SK-N-MC (cell line): ENCODE measurements around the gene SLN.

Experiments used
- EZH2 ChIP-seq: fragments of 200-600 bp; sonication (generic); IDR thresholded peaks from one replicate; pipeline ENCODE4 v1.6.1; 2017; ENCODE audit warnings: antibody characterized with exemption
- FOXP2 ChIP-seq: optimal IDR thresholded peaks from 2 replicates; pipeline ENCODE3; 2011; ENCODE audit warnings: mild to moderate bottlenecking, moderate library complexity; ENCODE audit not compliant: insufficient read depth; ENCODE audit errors: extremely low read length, control extremely low read depth
- POLR2AphosphoS5 ChIP-seq: IDR thresholded peaks from 2 replicates; pipeline ENCODE4 v1.6.1; 2012; ENCODE audit warnings: mild to moderate bottlenecking, low read depth, low read length, borderline replicate concordance

DNA sequence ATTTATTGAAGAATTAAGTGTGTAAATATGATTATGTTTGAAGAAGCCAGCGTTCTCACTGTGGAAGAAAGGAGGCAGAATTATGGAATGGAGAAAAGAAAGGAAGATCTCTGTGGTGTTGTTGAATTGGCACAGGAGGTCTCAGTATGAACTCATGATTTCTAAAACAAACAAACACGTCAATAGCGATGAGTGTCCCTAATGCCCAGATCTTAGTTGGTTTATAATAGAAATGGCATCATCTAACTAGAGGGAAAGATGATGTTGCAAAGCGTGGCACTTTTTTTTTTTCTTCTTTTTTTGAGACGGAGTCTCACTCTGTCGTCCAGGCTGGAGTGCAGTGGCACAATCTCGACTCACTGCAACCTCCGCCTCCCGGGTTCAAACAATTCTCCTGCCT, 39.2 kb upstream of the SLN start:
- no peak for TF ChIP-seq EZH2
- no peak for TF ChIP-seq POLR2AphosphoS5
- TF ChIP-seq FOXP2, result no peak
